Fibroblast of lung (primary cell): Measurements from ENCODE around the gene SLC2A4RG. TPM values are rescaled to one million over a fixed set of nuclear protein-coding genes. Genes with fewer than 3 reads are reported as not detected.

Experiments
- DNase-seq, 2 donors: peaks; one replicate each; pipeline versions ENCODE4 v3.0.0 to v3.0.0-alpha.2; 2010; ENCODE audit warnings: low read depth in 2 of 2
- H2AFZ ChIP-seq: 2 replicates; pipeline ENCODE4 v1.5.1; 2012; ENCODE audit warnings: low read length, control low read depth, inconsistent platforms
- H3K27ac ChIP-seq: 2 replicates; pipeline ENCODE4 v1.5.1; 2011; ENCODE audit warnings: low read length, control low read depth; ENCODE audit not compliant: insufficient read depth
- H3K27me3 ChIP-seq: 2 replicates; pipeline ENCODE4 v1.5.1; 2011; ENCODE audit warnings: mild to moderate bottlenecking, low read length; ENCODE audit not compliant: control insufficient read depth, insufficient read depth
- H3K36me3 ChIP-seq: 2 replicates; pipeline ENCODE4 v1.5.1; 2011; ENCODE audit warnings: low read length; ENCODE audit not compliant: control insufficient read depth, insufficient read depth
- H3K4me1 ChIP-seq: 2 replicates; pipeline ENCODE4 v1.5.1; 2011; ENCODE audit warnings: low read length; ENCODE audit not compliant: control insufficient read depth, insufficient read depth; ENCODE audit errors: extremely low read depth
- H3K4me2 ChIP-seq: 2 replicates; pipeline ENCODE4 v1.5.1; 2011; ENCODE audit warnings: low read length, control low read depth; ENCODE audit not compliant: insufficient read depth; ENCODE audit errors: extremely low read depth
- H3K4me3 ChIP-seq, 4 experiments: fragments of 200-600 bp in 1 of 4; sonication (generic) in 1 of 4; replicated peaks in 1 of 4; 2 replicates each; pipeline ENCODE4 v1.5.1; 2011 to 2016; ENCODE audit warnings: low read length in 4 of 4, low read depth in 3 of 4, mild to moderate bottlenecking in 3 of 4, control low read depth in 2 of 4, inconsistent platforms in 1 of 4, mixed read lengths in 1 of 4; ENCODE audit not compliant: insufficient read depth in 1 of 4; ENCODE audit errors: control extremely low read depth in 1 of 4
- H3K79me2 ChIP-seq: 2 replicates; pipeline ENCODE4 v1.5.1; 2012; ENCODE audit warnings: mild to moderate bottlenecking, low read length, inconsistent platforms; ENCODE audit not compliant: control insufficient read depth, insufficient read depth
- H3K9ac ChIP-seq: 2 replicates; pipeline ENCODE4 v1.5.1; 2011; ENCODE audit warnings: mild to moderate bottlenecking, low read length, control low read depth; ENCODE audit not compliant: insufficient read depth
- H3K9me3 ChIP-seq: 2 replicates; pipeline ENCODE4 v1.5.1; 2012; ENCODE audit warnings: low read depth, low read length; ENCODE audit not compliant: control insufficient read depth, insufficient read depth
- H4K20me1 ChIP-seq: 2 replicates; pipeline ENCODE4 v1.5.1; 2011; ENCODE audit warnings: low read length; ENCODE audit not compliant: control insufficient read depth, insufficient read depth; ENCODE audit errors: extremely low read depth
- EZH2 ChIP-seq: IDR thresholded peaks from 2 replicates; pipeline ENCODE4 v1.5.1; 2012; ENCODE audit warnings: low read length, control low read depth, mild to moderate bottlenecking; ENCODE audit errors: missing control alignments
- polyA plus RNA-seq, 2 donors: library from polyadenylated mRNA; depleted of rRNA in 1 of 2; stranded (reverse) in 1 of 2; unstranded in 1 of 2; fragments of >200 nt; gene quantifications; 2 replicates each; pipeline ENCODE4 v1.2.1, GENCODE V29; 2011 to 2012; ENCODE audit warnings: missing spikeins in 1 of 2
- total RNA-seq: library from RNA; depleted of rRNA; stranded (reverse); fragments of >200 nt; gene quantifications from 2 replicates; pipeline ENCODE4 v1.2.1, GENCODE V29; 2014
- TF ChIP-seq, protein P1 (sequence below), 2 donors: IDR thresholded peaks in 1 of 2; conservative IDR thresholded peaks in 1 of 2; 1 replicate in 1 of 2; 2 replicates in 1 of 2; pipeline ENCODE4 v1.5.1; 2011 to 2012; ENCODE audit warnings: low read length in 2 of 2, control low read depth in 1 of 2, inconsistent platforms in 1 of 2, low read depth in 1 of 2, mild to moderate bottlenecking in 1 of 2

SLC2A4RG gene
- total and polyA plus RNA-seq, 2 donors (not counting 1 experiment from before 2014, with no cell fraction given) = 17.5 to 30.6 TPM

- Histone ChIP-seq H3K27me3 (no peaks in the 10 kb centered on the region), H3K4me3 (no peak overlapping the region), H2AFZ (no peak overlapping the region), H3K9ac (no peak overlapping the region), H3K79me2 (peaks cover 49% of the 10 kb centered on the region), H4K20me1 (no peaks in the 10 kb centered on the region), H3K4me2 (peak overlapping the region; percentile 99), H3K27ac (no peak overlapping the region), H3K9me3 (no peaks in the 10 kb centered on the region), H3K36me3 (peaks cover 32% of the 10 kb centered on the region), H3K4me1 (peaks cover 9% of the 10 kb centered on the region)
- TF ChIP-seq, protein P1, sequence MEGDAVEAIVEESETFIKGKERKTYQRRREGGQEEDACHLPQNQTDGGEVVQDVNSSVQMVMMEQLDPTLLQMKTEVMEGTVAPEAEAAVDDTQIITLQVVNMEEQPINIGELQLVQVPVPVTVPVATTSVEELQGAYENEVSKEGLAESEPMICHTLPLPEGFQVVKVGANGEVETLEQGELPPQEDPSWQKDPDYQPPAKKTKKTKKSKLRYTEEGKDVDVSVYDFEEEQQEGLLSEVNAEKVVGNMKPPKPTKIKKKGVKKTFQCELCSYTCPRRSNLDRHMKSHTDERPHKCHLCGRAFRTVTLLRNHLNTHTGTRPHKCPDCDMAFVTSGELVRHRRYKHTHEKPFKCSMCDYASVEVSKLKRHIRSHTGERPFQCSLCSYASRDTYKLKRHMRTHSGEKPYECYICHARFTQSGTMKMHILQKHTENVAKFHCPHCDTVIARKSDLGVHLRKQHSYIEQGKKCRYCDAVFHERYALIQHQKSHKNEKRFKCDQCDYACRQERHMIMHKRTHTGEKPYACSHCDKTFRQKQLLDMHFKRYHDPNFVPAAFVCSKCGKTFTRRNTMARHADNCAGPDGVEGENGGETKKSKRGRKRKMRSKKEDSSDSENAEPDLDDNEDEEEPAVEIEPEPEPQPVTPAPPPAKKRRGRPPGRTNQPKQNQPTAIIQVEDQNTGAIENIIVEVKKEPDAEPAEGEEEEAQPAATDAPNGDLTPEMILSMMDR (conservative IDR thresholded peaks at IDR 0.05 in 1 of 2, IDR thresholded peaks at IDR 0.05 in 1 of 2; ENCODE audit: low read depth in 1 of 2, low read length in 2 of 2) = no peak
- TF ChIP-seq EZH2 = no peak
- DNase-seq = no peak
Measured at GRCh38 chr20:63705232-63706026, 34.1 kb upstream of the SLC2A4RG start.

- DNase-seq = no peak
- Histone ChIP-seq H3K9me3 (no peaks in the 10 kb centered on the region), H3K27me3 (no peaks in the 10 kb centered on the region), H3K4me3 (peak overlapping the region; percentile 62 to 89 (median 74)), H3K36me3 (peaks cover 33% of the 10 kb centered on the region), H3K4me1 (peaks cover 9% of the 10 kb centered on the region), H3K27ac (peak overlapping the region; percentile 80), H2AFZ (no peak overlapping the region), H3K9ac (peak overlapping the region; percentile 91), H3K79me2 (peaks cover 53% of the 10 kb centered on the region), H3K4me2 (peak overlapping the region; percentile 99), H4K20me1 (no peaks in the 10 kb centered on the region)
- no peak for TF ChIP-seq EZH2
- TF ChIP-seq, protein P1 (conservative IDR thresholded peaks at IDR 0.05 in 1 of 2, IDR thresholded peaks at IDR 0.05 in 1 of 2; ENCODE audit: low read depth in 1 of 2, low read length in 2 of 2) = no peak
Measured at GRCh38 chr20:63706027-63706695, 33.4 kb upstream of the SLC2A4RG start.

DNA sequence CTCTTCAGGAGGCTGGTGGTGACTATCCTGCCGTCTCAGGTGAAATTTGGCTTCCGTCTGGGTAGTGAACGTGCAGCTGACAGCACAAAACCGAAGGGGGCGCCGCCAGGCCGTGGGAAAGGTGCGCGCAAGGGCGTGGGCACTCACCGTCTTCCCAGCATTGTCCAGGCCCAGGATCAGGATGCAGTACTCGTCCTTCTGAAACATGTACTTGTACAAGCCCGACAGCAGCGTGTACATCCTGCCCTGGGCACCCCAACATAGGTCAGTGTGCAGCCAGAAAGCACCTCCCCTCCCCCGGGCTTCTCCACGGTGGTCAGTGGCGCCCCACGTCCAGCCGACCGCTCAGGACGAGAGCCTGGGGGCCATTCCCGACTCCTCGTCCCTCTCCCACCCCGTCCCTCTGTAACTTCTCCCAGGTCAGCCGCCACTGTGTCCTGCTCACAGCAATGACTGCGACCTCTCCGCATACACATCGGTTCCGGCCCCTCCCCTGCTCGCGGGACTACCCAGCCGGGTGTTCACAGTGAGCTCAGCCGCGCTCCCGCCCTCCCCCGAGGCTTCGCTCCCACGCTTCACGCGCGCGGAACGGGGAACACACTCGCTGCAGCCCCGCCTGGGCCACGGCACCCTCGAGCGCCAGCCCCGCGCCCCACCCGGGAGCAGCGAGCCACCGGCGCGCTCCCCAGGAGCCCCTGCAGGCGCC is 32.6 kb upstream of the SLC2A4RG start:
- Histone ChIP-seq H4K20me1 (no peaks in the 10 kb centered on the region), H3K4me3 (peak overlapping the region; percentile 62 to 89 (median 74)), H3K79me2 (peaks cover 57% of the 10 kb centered on the region), H2AFZ (peak overlapping the region; percentile 9), H3K36me3 (peaks cover 36% of the 10 kb centered on the region), H3K27me3 (no peaks in the 10 kb centered on the region), H3K4me2 (peak overlapping the region; percentile 99), H3K9me3 (no peaks in the 10 kb centered on the region), H3K4me1 (peaks cover 9% of the 10 kb centered on the region), H3K9ac (peak overlapping the region; percentile 91), H3K27ac (peak overlapping the region; percentile 80)
- TF ChIP-seq EZH2 = no peak
- TF ChIP-seq, protein P1 (conservative IDR thresholded peaks at IDR 0.05 in 1 of 2, IDR thresholded peaks at IDR 0.05 in 1 of 2; ENCODE audit: low read depth in 1 of 2, low read length in 2 of 2) = peak; percentile 16 to 25
- peak in 1 of 2 donors; percentile 31 for DNase-seq
